ENCODE results near the gene HOXD13.
A peak's percentile ranks its signal among the peaks of the same experiment; 100 is the strongest.

Gene HOXD13

DNA sequence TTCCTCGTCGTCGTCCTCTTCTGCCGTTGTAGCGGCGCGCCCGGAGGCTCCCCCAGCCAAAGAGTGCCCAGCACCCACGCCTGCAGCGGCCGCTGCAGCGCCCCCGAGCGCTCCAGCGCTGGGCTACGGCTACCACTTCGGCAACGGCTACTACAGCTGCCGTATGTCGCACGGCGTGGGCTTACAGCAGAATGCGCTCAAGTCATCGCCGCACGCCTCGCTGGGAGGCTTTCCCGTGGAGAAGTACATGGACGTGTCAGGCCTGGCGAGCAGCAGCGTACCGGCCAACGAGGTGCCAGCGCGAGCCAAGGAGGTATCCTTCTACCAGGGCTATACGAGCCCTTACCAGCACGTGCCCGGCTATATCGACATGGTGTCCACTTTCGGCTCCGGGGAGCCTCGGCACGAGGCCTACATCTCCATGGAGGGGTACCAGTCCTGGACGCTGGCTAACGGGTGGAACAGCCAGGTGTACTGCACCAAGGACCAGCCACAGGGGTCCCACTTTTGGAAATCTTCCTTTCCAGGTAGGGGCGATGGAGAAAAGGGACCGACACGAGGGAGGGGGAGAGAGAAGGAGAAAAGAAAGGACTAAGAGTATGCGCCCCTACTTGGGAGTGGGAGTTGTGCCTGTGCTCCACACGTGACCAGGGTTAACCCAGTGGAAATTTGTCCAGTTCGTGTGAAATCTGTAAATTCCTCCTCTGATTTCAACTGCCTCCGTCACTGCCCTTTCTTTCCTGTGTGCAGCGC is 800 bp downstream of the HOXD13 start:
- no peak for DNase-seq (ENCODE audit: low read depth, low spot score)

DNA sequence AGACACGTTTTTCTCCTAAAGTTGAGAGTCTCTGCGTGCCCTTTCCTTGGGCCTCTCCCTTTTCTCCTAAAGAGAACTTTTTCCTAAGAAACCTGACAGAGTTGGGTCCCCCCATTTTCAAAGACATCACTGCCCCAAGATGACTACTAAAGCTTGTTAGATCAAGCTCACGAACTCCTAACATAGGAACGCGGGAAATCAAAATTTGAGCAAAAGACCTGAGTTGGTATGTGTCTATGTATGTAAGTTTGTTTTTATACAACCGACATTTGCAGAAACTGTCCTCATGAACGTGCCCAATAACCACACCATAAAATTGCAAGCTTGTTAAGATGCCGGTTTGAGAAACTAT is 1.4 kb downstream of the HOXD13 start:
- no peak for DNase-seq (ENCODE audit: low read depth, low spot score)

DNA sequence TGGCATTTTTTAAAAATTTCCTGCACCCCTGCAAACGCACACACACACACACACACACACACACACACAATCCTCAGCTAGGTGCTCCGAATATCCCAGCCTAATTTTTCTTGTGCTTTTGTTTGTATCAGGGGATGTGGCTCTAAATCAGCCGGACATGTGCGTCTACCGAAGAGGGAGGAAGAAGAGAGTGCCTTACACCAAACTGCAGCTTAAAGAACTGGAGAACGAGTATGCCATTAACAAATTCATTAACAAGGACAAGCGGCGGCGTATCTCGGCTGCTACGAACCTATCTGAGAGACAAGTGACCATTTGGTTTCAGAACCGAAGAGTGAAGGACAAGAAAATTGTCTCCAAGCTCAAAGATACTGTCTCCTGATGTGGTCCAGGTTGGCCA is 1.8 kb downstream of the HOXD13 start:
- no peak for DNase-seq (ENCODE audit: low read depth, low spot score)

DNA sequence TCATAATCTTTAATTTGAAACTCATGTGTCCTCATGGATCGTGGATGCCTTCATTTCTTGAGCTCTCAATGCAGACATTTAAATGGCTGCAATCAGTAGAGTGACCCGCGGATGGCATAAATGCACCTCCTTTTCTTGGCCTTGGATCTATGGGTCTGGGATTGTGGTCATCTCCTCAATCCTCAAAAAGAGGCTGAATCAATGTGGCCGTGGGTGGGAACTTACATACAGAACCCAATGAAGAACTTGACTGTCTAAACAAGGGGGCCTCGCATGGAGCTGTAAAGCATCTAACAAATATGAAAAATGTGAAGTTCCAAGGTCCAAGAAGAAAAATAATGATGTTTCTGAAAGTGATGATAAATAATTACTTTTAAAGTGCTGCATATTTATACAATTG is 2.9 kb downstream of the HOXD13 start:
- no peak for DNase-seq (ENCODE audit: low read depth, low spot score)

DNA sequence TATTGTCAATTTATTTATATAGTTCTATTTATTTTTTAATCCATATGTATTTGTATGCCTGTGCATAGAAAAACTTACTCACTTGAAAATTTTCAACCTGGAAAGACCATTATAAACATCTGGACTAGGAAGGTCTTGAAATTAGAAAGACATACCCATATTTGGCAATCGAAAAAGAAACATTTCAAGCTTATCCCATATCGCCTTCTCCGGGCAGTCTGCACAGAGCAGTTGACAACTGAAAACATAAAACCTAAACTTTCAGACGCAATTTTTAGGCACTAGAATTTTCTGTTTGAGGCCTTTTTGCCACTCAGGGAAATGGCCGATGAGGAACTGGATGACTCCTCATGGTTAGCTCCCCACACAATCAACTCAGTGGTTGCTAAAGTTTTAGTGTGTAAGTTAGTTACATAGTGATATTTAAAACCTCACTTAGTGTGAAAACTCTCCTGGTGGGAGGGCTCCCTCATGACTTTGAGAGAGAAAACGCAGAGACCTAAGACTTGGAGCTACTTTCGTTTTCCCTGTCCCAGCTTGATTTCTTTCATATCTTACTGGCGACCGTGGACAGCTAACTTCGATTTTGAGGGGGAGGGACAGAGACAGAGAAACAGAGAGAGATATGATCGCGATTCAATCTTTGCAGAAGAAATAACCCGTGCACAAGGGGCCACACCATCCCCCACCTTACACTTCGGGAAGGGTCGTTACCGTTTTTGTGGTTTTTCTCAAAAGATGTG is 3.9 kb downstream of the HOXD13 start:
- DNase-seq (ENCODE audit: low read depth, low spot score): no peak

DNA sequence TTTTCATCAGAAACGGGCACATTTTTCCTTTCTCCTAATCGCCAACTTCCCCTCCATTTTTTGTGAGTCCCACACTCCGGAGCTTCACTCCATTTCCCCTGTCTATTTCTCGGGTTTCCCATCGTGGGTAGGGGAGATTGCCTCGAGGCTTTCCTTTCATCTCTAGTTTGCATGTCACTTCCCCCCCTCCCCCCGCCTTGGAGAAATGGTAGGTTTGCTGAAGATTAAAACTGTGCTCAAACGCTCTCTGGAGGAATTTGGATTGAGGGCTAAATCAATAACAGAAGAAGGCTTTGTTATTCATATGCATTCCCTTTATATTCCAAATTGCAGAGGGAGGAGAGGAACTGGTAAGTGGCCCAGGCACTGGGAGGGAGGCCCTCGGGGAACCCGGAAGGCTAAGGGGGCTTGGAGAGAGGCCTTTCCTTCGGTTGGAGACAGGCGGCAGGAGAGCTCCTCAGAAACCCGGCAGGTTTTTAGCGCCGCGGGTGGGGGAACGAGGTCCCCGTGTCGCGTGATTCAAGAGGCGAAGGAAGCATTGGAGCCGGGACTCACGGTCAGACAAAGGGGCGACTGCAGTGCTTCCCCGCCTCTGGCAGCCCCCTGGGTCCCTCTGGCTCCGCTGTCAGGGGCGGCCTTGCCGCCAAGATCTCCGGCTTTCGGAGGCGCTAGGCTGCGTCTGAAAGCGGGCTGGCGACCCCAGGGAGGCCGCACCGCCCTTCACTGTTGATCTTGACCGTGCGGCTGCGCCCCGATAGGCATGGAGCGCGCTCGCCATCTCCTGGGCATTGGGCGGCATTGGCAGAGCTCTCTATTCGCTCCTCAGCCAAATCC is 4.7 kb downstream of the HOXD13 start:
- DNase-seq (ENCODE audit: low read depth, low spot score): peak; percentile 20

DNA sequence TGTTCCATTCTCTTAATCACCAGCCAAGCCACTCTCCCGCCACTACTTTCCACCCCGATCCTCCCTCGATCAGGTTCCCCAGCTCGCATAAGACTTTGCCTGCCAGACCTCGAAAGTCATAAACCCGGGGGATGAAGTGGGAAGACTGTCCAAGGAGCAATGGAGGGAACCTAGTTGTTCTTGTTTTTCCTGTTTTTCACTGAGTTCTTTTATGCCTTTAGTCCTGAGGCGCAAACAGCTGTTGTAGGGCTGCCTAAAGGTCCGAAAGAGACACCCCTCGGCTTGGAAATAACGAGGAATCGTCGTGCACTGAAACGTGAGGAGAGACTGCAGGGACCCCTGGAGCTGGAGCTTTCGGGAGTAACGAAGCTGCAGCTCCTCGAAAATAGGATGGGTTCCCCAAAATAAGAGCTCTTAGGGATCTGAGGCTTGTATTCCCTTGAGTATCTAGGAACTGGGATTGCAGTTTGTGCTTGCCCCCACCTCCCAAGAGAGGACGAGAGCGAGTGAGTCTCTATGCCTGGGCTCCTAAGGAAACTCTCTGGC is 5.4 kb downstream of the HOXD13 start:
- no peak for DNase-seq (ENCODE audit: low read depth, low spot score)

- no peak for DNase-seq (ENCODE audit: low read depth, low spot score)
Observed at GRCh38 chr2:176098366-176099158, 6.0 kb downstream of the HOXD13 start.

DNA sequence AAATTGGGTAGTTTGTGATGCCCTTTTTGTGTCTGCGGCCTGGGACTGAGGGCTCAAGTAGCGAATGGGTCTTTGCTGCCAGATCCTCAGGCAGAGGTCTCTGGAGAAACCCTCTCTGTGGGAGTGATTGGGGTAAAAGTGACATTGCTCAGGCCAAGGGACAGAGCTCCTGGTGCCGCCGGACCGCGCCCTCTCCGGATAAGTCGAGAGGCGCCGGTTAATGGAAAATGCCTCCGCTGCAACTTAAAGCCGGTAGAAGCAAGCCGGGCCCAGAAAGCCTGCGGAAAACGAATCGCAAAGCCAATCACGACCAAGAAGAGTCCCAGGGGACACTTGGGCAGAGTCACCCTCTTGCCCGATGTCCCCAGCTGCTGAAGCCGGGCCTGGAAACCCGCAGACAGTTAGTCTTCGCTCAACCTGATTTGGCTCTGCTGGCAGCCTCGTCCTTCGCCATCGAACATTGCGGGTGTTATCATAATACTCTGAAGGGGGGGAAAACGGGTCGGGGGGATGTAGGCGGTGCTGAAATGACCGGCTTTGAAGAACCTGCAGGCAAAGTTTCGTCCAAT is 6.7 kb downstream of the HOXD13 start:
- DNase-seq (ENCODE audit: low read depth, low spot score): no peak

GRCh38 chr2:176099728-176100546 is 7.4 kb downstream of the HOXD13 start, which contains the start of gene HOXD12:
Gene HOXD12, plus strand, starts transcription at chr2:176099795. Its CDS starts 7 bp downstream, at chr2:176099802.
- no peak for DNase-seq (ENCODE audit: low read depth, low spot score)

DNA sequence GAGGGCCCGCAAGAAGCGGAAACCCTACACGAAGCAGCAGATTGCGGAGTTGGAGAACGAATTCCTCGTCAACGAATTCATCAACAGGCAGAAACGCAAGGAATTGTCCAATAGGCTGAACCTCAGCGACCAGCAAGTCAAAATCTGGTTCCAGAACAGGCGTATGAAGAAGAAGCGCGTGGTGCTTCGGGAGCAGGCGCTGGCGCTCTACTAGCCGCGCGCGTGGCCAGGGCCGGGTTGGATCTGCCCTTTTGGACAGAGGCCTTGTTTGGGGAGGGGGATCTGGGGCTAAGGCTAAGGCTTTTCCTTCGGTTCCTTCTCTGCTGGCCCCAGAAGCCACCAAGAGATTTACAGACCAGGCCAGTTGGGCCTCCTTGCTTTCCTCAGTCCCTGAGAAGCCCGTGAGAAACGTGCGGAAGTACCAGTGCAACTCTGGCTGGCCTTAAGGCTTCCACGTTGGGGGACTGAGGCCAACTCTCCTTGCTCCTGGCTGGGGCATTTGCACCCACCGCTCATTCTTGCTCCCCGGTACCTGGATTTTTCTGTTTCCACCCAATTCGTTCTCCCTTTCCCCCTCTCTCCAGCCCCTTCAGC is 8.1 kb downstream of the HOXD13 start:
- DNase-seq (ENCODE audit: low read depth, low spot score): no peak

DNA sequence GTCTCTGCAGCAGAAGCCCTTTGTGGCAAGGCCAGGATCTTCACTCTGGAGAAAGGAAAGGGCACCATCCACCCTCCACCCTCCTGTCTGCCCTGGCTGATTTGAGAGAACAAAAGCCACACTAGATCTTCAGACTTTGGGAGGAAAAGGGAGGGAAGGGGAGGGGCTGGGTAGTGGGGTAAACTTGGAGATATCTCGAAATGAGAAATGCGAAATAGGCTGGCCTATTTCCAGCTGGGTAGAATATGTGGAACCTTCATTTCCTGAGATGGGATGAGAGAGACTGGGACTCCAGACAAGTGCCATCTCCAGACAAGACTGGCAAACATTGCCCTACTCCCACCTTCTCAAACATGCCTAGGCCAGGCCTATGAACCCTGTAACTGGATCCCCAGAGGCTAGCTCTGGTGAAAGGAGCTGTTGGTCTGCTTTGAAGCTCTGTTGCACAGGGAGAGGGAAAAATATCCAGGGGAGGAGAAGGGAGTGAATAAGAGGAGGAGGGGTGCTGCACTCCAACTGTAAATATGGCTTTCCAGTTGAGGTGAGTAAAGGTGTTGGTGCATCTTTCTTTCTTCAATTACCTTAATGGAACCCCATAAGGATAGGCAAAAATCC is 8.8 kb downstream of the HOXD13 start:
- DNase-seq (ENCODE audit: low read depth, low spot score): no peak

GRCh38 chr2:176101842-176102241 is 9.3 kb downstream of the HOXD13 start:
- no peak for DNase-seq (ENCODE audit: low read depth, low spot score)

DNA sequence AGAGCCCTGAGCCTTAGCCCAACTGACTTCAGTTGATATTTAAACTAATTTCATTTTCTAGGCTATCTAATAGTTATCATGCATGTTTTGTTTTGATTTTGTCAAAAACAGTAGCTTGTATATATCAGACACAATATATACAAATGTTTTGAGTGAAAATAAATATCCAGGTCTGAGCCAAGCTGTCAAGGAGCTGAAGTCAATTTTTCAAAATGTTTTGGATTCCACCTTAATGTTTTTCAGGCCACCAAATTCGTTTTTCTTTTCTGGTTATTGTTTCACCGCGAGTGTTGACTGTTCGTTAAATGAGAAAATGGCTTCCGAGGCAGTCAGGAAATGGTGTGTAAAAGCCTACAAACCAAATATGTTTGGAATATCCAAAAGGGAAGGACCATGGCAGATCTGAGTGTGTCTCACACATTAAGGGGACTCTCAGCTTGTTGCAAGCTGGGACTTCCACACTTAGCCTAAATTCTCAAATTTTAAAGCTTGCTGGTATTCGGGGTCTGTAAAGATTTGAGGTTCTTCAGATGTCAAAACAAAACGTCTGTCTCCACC is 9.9 kb downstream of the HOXD13 start:
- DNase-seq (ENCODE audit: low read depth, low spot score): no peak

- DNase-seq (ENCODE audit: low read depth, low spot score): no peak
Observed at GRCh38 chr2:176103194-176103593, 10.7 kb downstream of the HOXD13 start.

DNA sequence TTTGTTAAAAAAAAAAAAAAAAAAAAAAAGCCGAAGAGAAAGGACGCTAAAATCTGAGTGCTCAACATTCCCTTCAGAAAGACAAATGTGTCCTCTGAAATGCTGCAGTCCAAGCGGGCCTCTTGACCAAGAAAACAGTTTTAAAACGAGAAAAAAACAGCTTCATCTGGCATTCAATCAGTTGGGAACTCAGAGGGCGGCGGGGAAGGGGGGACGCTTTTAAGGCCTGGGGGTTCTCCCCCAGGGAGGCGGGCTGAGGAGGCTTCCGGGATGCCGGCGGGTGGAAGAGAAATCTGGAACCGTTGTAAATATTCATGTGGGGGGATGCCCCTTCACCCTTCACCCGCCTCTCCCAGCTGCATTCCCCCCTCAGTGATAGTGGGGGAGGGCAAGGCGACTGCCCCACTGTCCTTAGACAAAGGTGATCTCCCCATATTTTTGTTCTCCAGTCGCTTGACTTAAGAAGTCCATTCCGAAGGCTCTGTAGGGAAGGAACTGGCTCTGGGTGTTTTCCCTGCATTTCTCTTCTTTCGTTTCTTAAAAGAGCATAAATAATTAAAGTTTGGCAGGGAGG is 11.3 kb downstream of the HOXD13 start:
- no peak for DNase-seq (ENCODE audit: low read depth, low spot score)

DNA sequence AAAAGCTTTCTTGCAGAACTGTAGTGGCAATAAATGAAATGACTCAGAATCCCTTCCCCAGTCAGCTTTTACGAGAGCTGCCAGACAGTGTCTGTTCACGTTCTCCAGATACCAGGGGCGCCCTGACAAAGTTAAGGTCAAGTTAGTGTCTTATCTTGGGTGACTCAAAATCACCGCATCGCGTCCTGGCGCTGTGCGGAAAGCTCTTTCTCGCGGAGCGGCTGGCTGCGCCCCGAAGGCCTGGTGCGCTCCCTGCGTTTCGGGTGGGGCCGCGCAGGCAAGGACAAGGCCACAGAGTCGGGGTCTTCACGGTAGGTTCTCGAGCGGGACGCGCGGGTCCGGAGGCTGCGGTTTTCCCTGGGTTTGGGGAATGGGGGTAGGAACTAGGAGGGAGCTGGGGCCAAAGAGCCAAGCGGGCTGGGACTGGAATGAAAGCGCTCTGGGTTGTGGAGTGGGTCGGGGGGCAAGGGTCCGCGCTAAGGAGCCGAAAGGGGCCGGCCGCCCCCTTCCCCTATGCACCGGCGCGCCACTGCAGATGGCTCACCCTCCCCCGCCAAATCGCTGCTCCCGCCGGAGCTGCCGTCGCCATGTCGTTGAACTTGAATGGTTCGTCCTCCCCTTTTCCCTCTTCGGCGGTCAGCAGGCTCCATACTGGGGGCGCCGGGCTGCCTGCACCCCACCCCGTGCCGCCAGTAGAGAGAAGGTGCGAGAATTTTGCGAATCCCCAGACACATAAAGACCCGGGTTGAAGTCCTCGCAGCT is 12.0 kb downstream of the HOXD13 start:
- no peak for DNase-seq (ENCODE audit: low read depth, low spot score)

Data from brain pericyte (primary cell).